ENCODE results near the gene ROPN1L.

The ROPN1L gene

DNA sequence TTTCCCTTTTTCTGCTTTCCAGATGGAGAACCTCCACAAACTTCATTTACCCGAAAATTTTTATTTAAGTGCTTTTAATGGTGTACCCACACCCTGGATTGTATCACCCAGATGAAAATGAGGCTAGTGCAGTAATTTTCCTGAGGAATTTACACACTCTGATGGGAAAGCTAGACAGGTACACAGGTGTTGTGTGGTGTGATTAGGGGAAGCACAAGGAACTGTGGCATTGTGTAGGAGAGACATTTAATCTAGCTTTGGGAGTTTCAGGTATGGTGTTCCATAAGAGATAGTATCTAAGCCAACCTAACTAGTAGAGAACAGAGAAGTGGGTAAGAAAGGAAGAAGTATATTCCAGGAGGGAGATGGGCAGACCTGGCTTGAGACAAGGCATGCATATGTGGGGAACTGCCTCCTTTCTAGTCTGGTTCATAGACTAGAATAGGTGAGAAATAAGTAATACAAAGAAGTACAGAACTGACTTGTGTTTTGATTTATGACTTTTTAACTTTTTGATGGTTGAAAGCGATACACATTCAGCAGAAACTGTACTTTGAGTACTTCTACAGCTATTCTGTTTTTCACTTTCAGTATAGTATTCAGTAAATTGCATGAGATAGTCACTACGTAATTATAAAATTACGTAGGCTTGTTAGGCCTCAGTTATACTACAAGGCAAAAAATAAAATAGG, 22.9 kb upstream of the ROPN1L start:
- TF ChIP-seq, protein P1, sequence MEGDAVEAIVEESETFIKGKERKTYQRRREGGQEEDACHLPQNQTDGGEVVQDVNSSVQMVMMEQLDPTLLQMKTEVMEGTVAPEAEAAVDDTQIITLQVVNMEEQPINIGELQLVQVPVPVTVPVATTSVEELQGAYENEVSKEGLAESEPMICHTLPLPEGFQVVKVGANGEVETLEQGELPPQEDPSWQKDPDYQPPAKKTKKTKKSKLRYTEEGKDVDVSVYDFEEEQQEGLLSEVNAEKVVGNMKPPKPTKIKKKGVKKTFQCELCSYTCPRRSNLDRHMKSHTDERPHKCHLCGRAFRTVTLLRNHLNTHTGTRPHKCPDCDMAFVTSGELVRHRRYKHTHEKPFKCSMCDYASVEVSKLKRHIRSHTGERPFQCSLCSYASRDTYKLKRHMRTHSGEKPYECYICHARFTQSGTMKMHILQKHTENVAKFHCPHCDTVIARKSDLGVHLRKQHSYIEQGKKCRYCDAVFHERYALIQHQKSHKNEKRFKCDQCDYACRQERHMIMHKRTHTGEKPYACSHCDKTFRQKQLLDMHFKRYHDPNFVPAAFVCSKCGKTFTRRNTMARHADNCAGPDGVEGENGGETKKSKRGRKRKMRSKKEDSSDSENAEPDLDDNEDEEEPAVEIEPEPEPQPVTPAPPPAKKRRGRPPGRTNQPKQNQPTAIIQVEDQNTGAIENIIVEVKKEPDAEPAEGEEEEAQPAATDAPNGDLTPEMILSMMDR (IDR thresholded peaks at IDR 0.05; ENCODE audit: insufficient read depth, low read depth, low read length, missing control alignments) = no peak
- peak; percentile 52 for DNase-seq (ENCODE audit: low read depth)
- no peak overlapping the region for H3K4me3 ChIP-seq (ENCODE audit: low read depth, low read length)

DNA sequence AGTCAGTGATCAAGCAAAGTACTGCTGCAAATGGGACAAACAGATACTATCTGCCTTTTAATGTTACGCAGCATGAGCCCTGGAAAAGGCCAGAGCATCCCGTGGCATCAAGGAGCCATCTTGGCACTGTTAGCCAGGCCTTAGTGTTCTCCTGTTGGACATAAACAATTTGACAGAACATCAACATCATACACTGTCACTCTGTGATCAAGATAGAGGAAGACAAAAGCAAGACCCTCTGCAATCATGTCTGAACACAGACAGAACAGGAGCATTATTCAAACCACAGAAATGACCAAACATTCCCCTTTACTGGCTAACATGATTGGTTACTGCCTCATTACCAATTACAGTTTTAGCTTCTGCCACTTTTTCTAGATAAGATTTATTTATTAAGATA, 21.2 kb upstream of the ROPN1L start:
- TF ChIP-seq, protein P1 (IDR thresholded peaks at IDR 0.05; ENCODE audit: insufficient read depth, low read depth, low read length, missing control alignments) = no peak
- DNase-seq (ENCODE audit: low read depth) = no peak
- H3K4me3 ChIP-seq (ENCODE audit: low read depth, low read length) = no peak overlapping the region

DNA sequence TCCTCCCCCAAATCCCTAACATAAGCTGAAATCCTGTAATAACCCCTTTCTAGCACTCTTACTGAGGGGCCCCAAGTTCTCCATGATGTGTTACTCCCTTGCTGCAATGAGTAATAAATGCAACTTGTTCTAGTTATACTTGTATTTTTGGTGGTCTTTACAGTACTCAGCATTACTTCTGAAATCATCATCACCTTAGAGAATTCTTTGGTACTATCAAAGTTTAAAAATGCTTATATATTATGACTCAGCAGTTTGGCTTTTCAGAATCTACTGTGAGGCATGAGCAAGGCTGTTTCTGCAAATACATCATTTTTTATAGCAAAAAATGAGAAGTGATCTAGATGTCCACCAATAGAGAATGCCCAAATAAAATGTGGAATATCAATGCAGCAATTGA, 20.7 kb upstream of the ROPN1L start:
- H3K4me3 ChIP-seq (ENCODE audit: low read depth, low read length) = no peak overlapping the region

DNA sequence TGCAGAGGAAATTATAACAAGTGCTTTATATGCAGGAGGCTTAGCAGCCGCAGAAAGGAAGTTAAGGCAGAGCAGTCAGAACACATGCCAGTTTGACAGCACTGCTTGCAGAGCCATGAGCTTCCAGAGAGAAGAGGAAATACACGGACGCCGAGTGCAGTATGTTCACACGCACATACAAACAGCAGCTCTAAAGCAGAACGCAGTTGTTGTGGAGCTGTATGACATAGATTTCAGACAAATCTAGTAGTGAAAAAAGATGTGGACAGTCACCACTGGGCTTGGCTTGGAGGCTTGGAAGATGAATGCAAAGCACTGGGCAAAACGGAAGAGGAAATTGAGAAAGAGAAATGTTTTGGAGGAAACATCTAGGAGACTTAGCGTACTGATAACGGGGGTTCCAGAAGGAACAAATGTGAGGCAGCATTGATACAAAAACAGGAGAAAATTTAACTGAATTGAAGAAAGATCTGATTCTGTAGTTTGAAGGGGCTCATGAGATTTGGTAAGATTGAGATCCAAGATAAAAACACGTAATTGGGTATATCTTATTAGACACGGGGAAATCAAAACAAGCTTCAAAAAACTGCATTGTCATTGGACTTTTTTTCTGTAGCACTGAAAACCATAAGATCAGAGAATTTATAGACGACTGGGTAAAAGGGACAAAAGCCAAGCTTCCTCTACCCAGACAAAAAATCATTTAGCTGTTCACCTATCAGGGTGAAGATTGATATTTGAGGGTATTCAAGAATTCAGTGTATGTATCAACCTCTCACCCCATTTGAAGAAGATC, 19.6 kb upstream of the ROPN1L start:
- no peak overlapping the region for H3K4me3 ChIP-seq (ENCODE audit: low read depth, low read length)
- DNase-seq (ENCODE audit: low read depth) = no peak
- TF ChIP-seq, protein P1 (IDR thresholded peaks at IDR 0.05; ENCODE audit: insufficient read depth, low read depth, low read length, missing control alignments) = no peak

More for the DNA sequence above, 20.7 kb upstream of the ROPN1L start:
- TF ChIP-seq, protein P1 (IDR thresholded peaks at IDR 0.05; ENCODE audit: insufficient read depth, low read depth, low read length, missing control alignments) = no peak
- no peak for DNase-seq (ENCODE audit: low read depth)

DNA sequence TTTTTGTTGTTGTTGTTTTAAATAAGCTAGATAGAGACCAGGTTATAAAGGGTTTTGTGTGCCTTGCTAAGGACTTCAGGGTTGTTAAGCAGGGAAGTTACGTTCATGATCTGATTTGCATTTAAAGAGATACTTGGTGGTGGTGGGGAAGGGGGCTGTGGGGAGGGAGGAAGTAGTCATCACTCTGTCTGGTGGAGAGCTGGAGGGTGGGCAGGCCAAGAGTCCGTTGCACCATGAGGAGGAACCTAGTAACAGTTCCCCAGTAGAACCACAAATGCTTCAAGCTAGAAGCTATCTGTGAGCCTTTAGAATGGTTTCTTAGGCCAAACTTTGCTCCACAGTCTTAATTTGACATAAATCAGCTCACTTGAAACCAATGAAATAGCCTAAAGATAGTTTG, 18.7 kb upstream of the ROPN1L start:
- H3K4me3 ChIP-seq (ENCODE audit: low read depth, low read length) = no peak overlapping the region
- no peak for DNase-seq (ENCODE audit: low read depth)
- TF ChIP-seq, protein P1 (IDR thresholded peaks at IDR 0.05; ENCODE audit: insufficient read depth, low read depth, low read length, missing control alignments) = no peak

DNA sequence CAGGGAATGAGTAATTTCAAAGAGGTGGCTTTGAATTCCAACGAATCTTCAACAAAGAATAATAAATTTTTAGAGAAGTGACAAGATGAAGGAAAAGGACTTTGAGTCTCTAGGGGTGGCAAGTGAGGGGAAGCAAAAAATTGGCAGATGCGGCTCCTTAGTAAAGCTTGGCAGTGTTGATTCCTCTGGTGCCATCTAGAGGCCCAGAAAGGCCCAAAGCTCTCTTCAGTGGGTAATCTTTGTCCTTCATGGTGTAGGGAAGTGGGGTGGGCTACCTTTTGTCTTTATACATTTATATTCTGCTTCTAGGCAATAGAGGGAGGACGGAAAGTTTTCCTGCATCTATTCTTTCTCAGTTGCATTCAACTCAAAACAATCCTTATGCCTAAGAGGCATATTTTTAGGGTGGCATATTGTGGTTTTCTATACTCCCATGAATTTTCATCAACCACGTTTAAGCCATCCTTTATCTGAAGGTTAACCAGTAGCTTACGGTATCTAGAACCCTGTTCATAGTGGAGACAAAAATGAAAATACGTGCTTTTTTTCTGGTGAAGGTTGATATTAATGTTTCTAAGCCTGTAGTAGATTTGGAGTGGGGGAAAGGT, 17.5 kb upstream of the ROPN1L start:
- DNase-seq (ENCODE audit: low read depth) = peak; percentile 54
- TF ChIP-seq, protein P1 (IDR thresholded peaks at IDR 0.05; ENCODE audit: insufficient read depth, low read depth, low read length, missing control alignments) = peak; percentile 35
- H3K4me3 ChIP-seq (ENCODE audit: low read depth, low read length) = no peak overlapping the region
